HG03135 (cell line): ENCODE data around the gene CRY2.
"Not testable (repeated sequence)": the region's sequence is repeated elsewhere in the genome, so short reads cannot be mapped to it uniquely, and the experiment has no call there.

Experiments
- ATAC-seq: cut with Tn5 transposase; IDR thresholded peaks from one replicate; pipeline ENCODE4 v1.9.1; 2021; ENCODE audit warnings: mild to moderate bottlenecking, moderate library complexity; ENCODE audit not compliant: unreplicated experiment

The CRY2 gene

GRCh38 chr11:45897556-45897955 lies 50.3 kb downstream of the CRY2 start:
- ATAC-seq: no peak

GRCh38 chr11:45899086-45899447 lies 51.8 kb downstream of the CRY2 start:
- ATAC-seq: no peak

GRCh38 chr11:45899448-45900174 lies 52.3 kb downstream of the CRY2 start:
- ATAC-seq: peak; percentile 56

GRCh38 chr11:45900175-45900800 lies 53.0 kb downstream of the CRY2 start:
- not testable (repeated sequence) for ATAC-seq

- no peak for ATAC-seq
Measured at GRCh38 chr11:45900916-45901617, 53.8 kb downstream of the CRY2 start.

- ATAC-seq: no peak
Measured at GRCh38 chr11:45901626-45902025, 54.4 kb downstream of the CRY2 start.

- ATAC-seq: no peak
Measured at GRCh38 chr11:45902452-45903380, 55.4 kb downstream of the CRY2 start.

- no peak for ATAC-seq
Measured at GRCh38 chr11:45904309-45904915, 57.1 kb downstream of the CRY2 start.

- ATAC-seq: no peak
Measured at GRCh38 chr11:45905095-45905494, 57.8 kb downstream of the CRY2 start.

- ATAC-seq: not testable (repeated sequence)
Measured at GRCh38 chr11:45905576-45905975, 58.3 kb downstream of the CRY2 start.

- ATAC-seq: no peak
Measured at GRCh38 chr11:45906096-45906682, 58.9 kb downstream of the CRY2 start.

GRCh38 chr11:45906965-45907611 lies 59.8 kb downstream of the CRY2 start, which contains the start of gene FREY1:
TSS of gene FREY1 (minus strand) at chr11:45907271. CDS start at chr11:45907245, 26 bp downstream.
- ATAC-seq: no peak

GRCh38 chr11:45907911-45908370 lies 60.7 kb downstream of the CRY2 start:
- no peak for ATAC-seq

- ATAC-seq: no peak
Measured at GRCh38 chr11:45909594-45910475, 62.6 kb downstream of the CRY2 start.

GRCh38 chr11:45910623-45911022 lies 63.3 kb downstream of the CRY2 start:
- ATAC-seq: no peak

- ATAC-seq: no peak
Measured at GRCh38 chr11:45913514-45913913, 66.2 kb downstream of the CRY2 start.

GRCh38 chr11:45913942-45914635 lies 66.8 kb downstream of the CRY2 start:
- ATAC-seq: no peak

GRCh38 chr11:45915446-45915845 lies 68.2 kb downstream of the CRY2 start:
- ATAC-seq: no peak
